HT1080 (cell line): ENCODE data around the gene RSBN1. TPM values are rescaled to one million over a fixed set of nuclear protein-coding genes. Genes with fewer than 3 reads are reported as not detected.
A peak's percentile ranks its signal among the peaks of the same experiment; 100 is the strongest.
"Not testable (repeated sequence)": the region's sequence is repeated elsewhere in the genome, so short reads cannot be mapped to it uniquely, and the experiment has no call there.

Experiments
- DNase-seq: peaks from one replicate; pipeline ENCODE4 v3.0.0-alpha.2; 2015; ENCODE audit warnings: low read depth
- total RNA-seq: library from RNA; depleted of rRNA; stranded (reverse); fragments of >200 nt; shearing (Covaris generic); gene quantifications from 2 replicates; pipeline ENCODE4 v1.2.3, GENCODE V29; 2014

RSBN1 gene
- total RNA-seq, 1 experiment from 2014 or later = 9.9 TPM

DNA sequence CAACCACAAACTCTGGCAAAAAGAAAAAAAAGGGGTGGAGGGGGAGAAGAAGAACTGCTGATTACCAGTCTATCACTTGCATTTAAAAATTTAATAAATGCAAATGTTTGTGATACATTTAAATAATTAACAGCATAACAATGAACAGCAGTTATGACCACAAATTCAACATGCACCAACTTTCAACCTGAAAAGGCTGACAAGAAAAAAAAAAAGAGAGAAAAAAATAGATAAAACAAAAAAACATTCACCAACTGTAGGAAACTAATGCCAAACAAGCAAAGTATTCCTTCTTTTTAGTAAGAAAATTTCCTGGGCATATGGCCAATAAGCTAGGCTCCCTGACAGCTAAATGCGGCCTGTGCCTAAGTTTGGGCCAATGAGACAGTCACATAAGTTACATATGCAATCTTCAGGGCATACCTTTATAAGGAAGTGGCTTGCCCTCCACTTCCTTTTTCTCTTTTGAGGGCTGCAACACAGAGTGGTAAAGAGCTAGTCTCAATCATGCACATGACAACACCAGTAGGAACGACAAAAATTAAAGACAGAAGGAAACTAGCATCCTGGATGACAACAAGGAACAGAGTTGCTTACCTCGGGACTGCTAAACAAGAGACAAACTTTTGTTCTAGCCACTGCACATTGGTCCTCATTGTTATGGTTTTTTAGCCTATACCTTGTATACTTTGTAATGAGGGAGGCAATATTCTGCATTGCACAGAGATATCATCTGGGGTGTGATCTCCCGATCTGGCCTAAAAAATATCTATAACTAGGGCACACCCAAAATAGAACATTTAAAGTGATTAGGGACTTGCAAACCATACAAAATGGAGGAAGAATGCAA lies 28.8 kb downstream of the RSBN1 start:
- peak; percentile 24 for DNase-seq

DNA sequence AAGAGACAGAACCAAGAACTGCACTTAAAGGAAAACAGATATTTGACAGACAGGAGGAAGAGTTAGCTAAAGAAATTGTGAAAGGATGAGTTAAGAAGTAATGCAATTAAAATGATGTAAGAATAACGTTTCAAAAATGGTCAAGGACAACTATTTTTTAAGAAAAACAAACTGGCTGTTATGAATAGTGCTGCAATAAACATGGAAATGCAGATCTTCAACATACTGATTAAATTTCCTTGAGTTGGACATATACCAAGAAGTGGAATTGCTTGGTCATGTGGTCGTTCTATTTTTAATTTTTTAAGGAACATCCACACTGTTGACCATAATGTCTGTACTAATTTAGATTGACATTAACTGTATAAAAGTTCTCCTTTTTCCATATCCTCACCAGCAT lies 29.9 kb downstream of the RSBN1 start:
- DNase-seq = no peak

DNA sequence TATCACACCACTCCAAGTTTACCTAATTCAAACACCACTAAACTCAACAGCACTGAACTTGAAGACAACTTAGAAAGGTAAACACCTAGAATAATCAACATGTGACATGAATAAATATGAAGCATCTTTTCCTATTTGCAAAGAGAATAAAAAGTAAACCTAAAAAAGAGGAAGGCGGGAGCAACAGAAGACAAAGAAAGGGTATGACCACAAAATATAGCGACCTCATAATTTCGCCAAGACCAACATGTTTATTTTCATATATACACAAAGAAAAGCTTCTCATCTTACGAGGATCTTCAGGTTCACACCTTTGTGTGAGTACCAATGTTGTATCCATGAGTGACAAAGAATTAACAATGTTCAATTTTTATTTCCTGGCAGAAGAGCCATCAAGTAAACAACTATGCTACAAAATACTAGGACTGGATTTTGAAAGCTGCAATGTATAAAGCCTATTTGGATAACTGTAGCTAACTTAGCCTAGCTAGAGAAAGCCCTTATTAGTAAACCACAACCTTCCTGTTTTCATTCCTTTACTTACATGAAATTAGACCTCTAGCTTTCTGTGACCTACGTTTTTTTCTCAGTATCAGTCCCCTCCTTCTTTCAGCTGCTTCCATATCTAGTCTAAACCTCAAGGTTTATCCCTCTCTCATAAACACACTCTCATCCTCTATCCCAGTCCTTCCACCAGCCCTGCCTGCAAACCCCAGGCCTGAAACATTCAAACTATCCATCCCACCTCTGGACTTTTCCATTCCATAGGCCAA lies 31.7 kb downstream of the RSBN1 start:
- DNase-seq = no peak

DNA sequence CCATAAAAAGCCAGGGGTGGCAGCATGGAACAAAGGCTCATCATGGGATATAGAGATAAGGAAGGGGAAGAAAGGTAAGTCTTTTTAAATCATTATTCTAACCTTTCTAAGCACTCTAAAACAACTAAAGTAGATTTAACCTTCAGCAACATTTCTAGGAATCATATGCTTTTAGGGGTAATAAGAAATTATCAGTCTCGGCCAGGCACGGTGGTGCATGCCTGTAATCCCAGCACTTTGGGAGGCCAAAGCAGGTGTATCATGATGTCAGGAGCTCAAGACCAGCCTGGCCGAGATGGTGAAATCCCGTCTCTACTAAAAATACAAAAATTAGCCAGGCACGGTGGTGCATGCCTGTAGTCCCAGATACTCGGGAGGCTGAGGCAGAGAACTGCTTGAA lies 32.7 kb downstream of the RSBN1 start:
- DNase-seq = no peak

DNA sequence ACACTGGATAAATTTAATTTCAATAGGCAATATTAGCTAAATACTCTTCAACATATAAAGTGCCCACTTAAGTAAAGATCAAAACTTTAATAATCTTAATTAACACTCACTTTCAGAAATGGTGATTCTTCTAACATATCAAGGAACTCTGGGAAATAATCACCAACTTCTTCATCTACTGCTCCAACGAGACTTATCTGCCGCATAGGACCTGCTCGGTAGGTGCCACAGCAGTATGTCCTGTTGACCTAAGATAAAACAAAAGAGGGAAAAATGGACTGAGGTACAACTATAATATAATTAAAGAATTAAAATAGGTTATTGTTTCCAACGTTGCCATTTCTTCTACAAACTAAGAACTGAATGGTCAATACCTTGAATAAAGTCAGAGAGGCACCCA lies 34.7 kb downstream of the RSBN1 start:
- DNase-seq = no peak

DNA sequence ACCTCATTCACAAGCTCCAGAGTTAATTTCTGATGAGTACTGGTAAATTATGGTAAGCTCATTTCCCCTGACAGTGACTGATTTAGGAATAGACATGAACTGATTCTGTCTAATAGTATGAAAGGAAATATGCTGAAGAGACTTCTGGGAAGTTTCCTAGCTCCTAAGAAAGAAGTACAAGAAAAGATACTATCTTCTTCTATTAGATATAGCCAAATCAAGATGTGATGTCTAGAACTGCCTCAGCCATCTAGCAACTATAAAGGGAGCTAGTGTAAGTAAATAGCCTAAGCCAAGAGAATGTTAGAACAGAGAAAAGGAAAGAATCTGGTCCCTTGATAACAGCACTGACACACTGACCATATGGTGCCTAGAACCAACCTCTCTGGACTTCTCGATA lies 42.2 kb downstream of the RSBN1 start:
- DNase-seq = no peak

DNA sequence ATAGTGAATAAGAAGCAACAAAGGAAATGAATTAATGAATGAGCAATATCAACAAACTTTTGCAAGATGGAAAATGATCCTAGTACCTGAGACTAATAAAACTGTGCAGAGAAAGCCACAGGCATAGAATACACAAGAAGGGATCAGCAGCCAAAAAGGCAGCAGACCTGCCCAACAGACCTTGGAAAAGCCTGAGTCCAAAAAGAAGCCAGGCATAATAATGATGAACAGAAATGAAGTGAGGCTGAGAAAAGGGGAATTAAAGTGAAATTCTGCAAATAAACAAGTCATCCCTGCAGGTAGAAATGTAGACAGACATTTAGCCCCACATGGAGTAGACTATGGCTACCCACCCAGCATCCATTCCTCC lies 42.7 kb downstream of the RSBN1 start:
- DNase-seq = no peak

DNA sequence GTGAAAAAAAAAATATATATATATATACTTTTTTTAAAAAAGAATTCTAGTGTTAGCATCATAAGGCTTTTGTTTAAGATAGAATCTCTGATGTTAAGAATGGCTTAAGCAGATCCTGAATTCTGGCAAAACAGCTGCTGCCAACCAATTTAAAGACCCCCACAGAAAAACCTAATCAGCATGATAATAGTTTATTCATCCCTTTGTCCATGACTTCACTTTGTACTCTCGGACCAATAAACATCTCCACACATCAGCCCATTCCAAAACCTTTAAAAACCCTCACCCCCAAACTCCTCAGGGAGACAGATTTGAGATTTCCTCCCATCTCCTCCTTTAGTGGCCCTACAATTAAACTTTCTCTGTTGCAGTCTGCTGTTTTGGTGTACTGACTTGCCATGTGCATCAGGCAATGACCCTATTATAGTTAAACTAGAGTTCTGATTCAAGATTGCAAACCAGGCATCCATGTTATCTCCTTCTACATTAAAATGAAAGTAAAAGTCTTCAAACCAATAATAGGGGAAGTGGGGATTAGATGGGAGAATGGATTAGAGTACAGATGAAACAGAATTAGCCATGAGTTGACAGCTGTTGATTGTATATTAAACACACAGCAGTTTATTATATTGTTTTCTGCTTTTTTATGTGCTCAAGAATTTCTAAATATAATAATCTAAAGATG lies 43.2 kb downstream of the RSBN1 start:
- no peak for DNase-seq

DNA sequence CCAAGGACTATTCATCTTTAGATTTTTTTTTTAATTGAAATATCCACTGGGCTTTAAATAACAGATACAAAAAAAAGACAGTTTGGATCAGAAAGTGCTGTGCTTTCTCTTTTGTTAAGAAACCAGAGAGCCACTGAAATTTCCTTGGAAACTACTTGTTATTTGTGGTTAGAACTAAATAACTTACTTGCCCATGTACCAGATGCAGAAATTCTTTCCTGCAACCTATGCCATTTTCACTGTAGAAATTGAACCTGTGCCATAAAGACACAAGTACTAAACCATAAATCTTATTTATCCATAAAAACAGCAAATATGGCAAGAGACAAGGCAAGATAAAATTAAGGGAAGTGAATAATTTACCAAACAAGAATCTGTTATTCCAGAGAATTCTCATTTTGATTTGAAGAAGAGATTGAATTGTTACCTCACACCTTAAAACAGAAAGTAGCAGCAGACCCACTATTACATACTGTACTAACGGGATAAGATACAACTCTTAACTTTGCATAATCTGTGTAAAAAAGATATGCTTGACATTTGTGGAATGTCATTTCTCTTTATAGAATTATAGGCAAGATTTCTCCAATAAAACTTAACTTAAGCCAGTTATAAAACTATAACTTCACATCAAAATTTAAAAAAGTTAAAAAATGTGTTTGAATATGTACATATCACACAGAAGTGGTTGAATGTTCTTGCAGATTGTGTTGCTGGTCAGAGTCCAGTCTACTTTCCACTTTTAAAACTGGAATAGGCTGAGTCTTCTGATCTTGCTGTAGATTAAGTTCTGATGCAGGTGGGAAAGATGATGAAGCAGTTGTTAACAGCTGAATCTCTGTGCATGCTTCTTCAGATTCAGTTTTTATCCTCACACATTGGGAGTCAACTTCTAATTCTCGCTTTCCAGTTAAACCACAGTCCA lies 46.7 kb downstream of the RSBN1 start:
- no peak for DNase-seq

DNA sequence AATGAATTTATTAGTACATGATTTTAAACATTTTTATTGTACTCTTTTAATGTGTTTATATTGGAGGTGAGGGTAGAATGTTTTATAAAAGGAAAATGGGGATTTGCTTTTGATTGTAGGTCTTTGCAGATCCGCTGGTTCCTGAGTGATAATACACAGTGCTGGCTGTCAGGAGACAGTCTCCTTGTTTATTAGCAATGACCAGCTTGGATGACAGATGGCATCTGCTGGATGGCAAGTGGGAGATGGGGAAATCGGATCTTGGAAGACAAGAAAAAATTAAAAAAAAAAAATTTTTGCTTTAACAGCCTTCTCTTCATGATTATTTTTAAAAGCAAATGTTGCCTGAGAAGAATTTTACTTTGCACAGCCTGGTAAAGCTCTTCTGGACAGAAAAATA lies 48.6 kb downstream of the RSBN1 start:
- DNase-seq = no peak

DNA sequence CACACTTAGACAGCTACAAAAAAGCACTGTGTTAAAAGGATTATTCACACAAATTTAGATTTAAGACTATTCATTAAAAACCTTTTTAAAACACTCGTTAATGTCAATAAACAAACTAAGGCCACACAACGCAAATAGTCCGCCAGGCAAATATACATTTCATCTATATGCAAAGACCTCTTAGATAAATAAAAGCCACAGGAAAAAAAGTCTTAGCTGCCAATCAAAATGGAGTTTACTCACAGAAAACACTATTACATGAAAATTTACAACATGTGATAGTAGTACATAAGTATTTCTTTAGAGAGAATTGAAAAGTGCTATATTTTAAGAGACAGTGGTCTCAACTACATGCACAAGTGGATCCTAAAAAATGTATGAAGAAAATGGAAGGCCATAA lies 50.3 kb downstream of the RSBN1 start:
- DNase-seq = no peak

DNA sequence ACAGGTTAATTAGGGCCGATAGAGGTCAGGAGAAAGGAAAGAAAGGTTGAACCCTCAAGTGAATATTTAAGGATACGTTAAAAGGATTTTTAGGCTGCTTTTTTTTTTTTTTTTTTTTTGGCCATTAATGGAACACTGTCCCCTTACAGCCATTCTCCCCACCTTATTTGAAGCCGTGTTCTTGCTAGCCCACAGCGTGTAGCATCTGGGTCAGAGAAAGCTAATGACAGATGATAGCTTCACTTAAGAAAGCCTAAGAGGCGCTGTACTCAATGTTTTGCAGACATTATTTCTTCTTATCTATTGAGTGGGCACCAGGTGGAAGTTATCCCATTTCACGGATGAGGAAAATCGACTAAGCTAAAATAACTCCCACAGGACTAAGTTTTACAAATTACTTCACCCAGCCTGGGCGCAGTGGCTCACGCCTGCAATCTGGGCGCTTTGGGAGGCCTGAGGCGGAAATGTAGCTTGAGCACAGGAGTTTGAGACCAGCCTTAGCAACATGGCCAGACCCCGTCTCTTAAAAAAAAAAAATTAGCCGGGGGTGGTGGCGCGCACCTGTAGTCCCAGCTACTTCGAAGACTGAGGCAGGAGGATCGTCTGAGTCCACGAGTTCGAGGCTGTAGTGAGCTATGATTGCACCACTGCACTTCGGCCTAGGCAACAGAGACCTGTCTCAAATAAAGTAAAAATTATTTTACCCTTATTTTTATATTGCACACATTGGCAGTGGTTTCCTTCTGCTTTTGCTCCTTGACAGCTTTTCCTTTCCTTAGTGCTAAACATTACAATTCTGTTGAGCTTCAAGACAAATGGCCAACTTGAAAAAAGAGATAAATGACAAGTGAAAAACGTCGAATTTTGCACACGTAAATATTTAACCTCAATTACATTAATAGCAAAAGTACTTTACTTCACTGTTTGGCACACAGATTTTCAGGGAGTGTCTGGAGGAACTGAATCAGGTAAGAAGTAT lies 51.9 kb downstream of the RSBN1 start:
- no peak for DNase-seq

DNA sequence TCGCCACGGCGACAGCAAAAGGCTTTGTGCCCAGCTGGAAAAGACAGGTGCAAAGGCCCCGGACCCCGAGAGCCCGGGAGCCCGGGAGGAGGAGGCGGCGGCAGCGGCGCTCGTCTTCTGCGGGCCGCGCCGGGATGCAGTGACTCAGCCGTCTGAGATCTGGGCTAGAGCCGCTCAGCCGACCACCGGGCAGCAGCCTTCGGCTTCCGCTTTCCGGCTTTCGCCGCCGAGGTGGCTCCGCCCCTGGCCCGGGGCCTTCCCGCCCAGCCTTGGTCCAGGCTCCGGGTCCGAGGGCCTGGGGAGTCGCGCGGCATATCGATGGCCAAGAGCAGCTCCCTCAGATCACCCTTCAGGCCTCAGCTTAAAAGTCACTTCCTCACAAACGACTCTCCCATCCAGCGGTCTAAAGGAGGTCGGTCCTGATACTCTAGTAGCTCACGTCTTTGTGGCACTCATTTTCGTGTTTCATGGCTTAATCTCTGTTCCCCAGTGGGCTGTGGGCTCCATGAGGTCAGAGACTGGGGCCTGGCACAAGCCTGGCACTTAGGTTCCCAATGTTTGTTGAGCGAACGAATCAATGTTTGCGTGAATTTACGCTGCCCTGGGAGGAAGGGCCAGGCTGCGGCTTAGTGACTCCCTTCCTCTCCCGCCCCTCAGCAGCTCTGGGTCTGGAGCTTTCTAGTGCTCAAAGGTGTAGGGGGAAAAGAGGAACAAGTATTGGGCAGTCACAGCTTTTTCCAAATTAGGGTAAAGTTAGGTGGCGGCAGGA lies 52.8 kb downstream of the RSBN1 start, which contains the start of gene PHTF1:
Gene PHTF1, minus strand, starts transcription at position 154 of the 769 bp plus-strand sequence. CDS start 783 bp downstream, outside the sequence.
- DNase-seq = peak; percentile 86

DNA sequence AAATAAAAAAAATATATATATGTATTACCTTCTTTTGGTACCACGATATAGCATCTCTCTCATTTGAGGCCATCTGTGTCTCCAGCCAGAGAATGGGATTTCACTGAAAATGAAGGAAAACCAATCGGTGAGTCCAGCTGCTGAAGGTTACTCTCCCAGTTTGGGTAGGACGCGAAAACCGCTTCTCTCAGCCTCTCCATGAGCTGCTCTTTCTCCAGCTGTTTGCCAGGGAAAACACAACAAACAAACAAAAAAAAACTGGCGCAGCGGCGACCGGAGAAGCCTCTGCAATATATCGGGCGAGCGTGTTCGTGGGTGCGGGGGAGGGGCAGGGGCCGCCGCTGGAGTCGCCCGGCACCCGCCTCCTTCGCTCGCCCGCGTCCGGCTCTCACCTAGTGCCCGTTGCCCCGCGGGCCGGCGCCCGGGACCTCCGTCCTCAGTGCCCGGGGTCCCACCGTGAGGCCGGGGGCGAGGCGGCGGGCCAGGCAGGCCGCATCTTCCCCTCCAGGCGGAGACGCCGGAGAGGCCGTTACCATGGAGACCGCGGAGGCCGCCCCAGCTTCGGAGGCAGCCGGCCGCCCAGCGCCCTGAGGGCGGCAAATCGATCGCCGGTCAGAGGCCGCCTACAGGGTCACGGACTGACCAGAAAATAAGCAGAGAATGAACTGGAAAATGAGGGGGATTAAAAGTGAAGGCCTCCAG lies 53.5 kb downstream of the RSBN1 start:
- DNase-seq = no peak

DNA sequence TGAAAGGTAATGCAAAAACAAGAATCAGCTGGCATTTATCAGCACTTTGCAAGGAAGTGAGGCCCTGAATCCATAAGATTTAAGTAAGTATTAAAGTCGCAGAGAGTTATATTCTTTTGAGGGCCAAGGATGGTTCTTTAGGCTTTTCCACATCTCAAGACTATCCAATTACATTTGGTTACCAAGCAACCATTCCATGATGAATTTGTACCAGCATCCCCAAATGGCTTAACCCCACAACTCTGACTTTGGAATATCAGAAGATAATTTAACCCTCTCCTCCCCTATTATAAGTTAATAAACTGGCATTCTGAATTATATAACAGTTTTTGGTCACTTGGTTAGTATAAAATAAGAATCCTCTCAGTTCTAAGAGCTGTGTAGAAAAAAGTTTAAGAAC lies 55.8 kb downstream of the RSBN1 start:
- DNase-seq = no peak

DNA sequence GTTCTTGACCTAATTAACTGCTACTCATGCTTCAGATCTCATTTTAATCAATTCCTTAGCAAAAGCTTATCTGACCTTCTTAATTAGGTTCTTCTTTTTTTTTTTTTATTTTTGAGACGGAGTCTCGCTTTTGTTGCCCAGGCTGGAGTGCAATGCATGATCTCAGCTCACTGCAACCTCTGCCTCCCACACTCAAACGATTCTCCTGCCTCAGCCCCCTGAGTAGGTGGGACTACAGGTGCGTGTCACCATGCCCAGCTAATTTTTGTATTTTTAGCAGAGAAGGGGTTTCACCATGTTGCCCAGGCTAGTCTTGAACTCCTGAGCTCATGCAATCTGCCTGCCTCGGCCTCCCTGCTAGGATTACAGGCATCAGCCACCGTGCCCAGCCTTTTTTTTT lies 58.9 kb downstream of the RSBN1 start:
- not testable (repeated sequence) for DNase-seq

DNA sequence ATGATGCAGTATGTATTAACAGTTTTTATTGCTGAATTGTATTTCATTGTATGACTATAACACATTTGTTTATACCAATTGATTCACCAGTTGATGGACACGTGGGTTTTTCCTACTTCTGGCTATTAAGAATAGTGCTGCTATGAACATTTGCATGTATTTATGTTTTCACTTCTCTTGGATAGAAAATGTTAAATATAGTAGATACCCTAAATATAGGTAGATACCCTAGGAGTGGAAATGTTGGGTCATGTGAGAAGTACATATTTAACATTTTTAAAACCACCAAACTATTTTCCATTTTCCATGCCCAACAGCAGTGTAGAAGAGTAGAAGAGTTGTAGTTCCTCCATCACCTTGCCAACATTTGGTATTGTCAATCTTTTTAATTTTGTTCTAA lies 60.8 kb downstream of the RSBN1 start:
- no peak for DNase-seq

DNA sequence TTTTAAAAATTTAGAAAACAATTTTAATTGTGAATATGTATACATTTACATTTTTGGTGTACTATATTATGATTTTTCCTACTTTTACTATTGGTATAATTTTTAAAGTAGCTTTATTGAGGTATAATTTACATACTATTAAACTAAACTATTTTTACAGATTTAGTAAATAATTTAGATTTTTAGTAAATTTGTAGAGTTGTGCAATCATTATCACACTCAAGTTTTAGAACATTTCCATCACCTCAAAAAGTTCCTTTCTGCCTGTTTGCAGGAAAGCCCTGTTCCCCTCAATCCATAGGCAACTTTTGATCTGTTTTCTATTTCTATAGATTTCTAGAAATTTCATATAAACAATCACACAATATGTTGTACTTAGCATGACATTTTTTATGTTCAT lies 61.2 kb downstream of the RSBN1 start:
- no peak for DNase-seq
